Duodenal mucosa (tissue), 2 donors: Measurements from ENCODE around the gene SLC37A1.

Source experiments
- H3K27ac ChIP-seq: one replicate; pipeline ENCODE4 v1.7.0; 2013; ENCODE audit warnings: low read depth, low read length
- H3K27me3 ChIP-seq, 2 donors: one replicate each; pipeline ENCODE4 v1.7.0; 2013; ENCODE audit warnings: low read length in 2 of 2, control low read depth in 1 of 2; ENCODE audit not compliant: insufficient read depth in 2 of 2, control insufficient read depth in 1 of 2
- H3K36me3 ChIP-seq, 2 donors: one replicate each; pipeline ENCODE4 v1.7.0; 2013; ENCODE audit warnings: low read length in 2 of 2, control low read depth in 1 of 2; ENCODE audit not compliant: insufficient read depth in 2 of 2, control insufficient read depth in 1 of 2
- H3K4me1 ChIP-seq, 2 donors: one replicate each; pipeline ENCODE4 v1.7.0; 2013; ENCODE audit warnings: low read length in 2 of 2, control low read depth in 1 of 2; ENCODE audit not compliant: insufficient read depth in 2 of 2, control insufficient read depth in 1 of 2
- H3K4me3 ChIP-seq, 2 donors: one replicate each; pipeline ENCODE4 v1.7.0; 2013; ENCODE audit warnings: low read length in 2 of 2, low read depth in 1 of 2
- H3K9ac ChIP-seq, 2 donors: one replicate each; pipeline ENCODE4 v1.7.0; 2013; ENCODE audit warnings: low read length in 2 of 2, low read depth in 1 of 2
- H3K9me3 ChIP-seq, 2 donors: one replicate each; pipeline ENCODE4 v1.7.0; 2013; ENCODE audit warnings: low read length in 2 of 2, control low read depth in 1 of 2; ENCODE audit not compliant: control insufficient read depth in 1 of 2

Gene SLC37A1

DNA sequence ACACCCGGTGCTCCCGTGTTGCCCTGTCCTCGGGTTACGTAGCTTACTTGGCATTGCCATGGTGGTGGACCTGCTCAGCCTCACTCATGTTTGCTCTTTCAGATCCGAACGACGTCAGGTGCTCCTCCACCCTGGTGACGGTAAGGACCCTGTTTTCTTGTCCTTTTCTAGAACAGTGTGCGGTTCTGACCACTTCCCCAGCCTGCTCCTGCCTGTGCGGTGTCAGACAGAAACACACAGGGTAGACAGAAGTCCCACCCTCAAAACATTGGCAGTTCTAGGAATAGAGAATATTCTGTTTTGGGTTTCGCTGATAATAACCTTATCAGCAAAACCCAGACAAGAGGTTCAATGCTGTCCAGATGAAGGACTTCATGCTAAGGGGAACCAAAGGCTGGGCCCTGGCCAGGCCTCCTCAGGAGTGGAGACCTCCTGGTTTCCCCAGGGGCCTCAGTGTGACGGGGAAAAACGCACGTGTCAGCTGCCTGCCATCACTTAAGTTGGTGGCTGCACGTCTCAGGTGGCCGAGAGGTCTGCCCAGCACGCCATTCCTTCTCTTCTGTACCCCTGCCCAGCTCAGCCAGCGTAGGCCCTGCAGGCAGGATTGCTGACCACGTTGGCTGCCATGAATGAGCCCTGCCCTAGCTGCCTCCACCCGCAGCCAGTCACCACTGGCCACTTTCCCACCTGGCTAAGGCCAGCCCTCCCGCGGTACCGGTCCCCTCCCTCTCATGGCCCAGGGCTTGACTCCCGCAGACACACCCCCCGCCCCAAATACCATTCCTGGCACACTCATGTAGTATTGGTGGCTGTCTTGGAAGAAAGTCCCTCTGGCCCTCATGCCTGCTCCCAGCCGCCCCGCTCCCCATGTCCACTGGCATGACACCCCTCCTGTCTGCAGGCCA lies 33.6 kb downstream of the SLC37A1 start:
- H3K9me3 ChIP-seq: no peaks in the 10 kb centered on the region
- peaks cover 51 to 80% of the 10 kb centered on the region in 2 donors for H3K36me3 ChIP-seq
- H3K4me1 ChIP-seq: no peaks in the 10 kb centered on the region
- no peaks in the 10 kb centered on the region for H3K27me3 ChIP-seq
- H3K9ac ChIP-seq: no peak overlapping the region
- no peak overlapping the region for H3K4me3 ChIP-seq
- no peak overlapping the region for H3K27ac ChIP-seq

- no peak overlapping the region for H3K4me3 ChIP-seq
- no peaks in the 10 kb centered on the region for H3K4me1 ChIP-seq
- H3K9me3 ChIP-seq: no peaks in the 10 kb centered on the region
- H3K36me3 ChIP-seq: peaks cover 54 to 73% of the 10 kb centered on the region in 2 donors
- H3K27me3 ChIP-seq: no peaks in the 10 kb centered on the region
- H3K9ac ChIP-seq: no peak overlapping the region
- H3K27ac ChIP-seq: no peak overlapping the region
These were observed 34.3 kb downstream of the SLC37A1 start for GRCh38 chr21:42547906-42548365.

DNA sequence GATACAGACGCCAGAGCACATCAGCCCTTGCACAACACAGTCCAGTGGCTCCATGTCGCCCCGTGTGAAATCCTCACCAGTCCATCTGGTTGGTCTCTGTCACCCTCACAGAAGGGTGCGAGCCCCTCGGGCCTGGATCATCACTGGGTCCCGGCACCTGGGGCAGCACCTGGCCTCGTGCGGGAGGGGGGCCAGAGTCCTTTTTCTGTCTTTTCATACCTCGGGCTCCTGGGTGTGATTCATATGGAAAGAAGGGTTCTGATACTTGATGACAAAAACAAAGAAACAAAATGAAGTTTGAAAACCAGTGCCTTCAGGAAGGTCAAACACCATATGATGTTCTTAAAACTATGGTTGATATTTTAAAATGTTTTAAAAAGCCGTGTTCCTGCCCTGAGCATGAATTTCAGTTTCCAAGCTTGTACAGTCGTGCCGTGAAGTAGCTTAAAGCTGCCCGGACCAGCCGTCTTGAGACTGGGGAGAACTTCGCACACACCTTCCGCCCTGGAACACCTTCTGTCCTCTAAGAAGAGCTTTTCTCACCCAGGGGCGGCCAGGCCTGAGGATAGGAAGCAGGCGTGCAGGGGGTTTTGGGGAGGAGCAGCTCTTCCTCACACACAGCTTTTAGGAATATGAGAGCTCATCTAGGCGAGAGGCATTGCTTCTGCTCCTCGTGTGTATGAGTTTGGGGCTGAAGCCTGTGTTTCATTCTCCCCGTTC lies 35.2 kb downstream of the SLC37A1 start:
- Histone ChIP-seq H3K9ac (no peak overlapping the region), H3K36me3 (peaks cover 56 to 70% of the 10 kb centered on the region in 2 donors)

GRCh38 chr21:42550817-42551216 lies 37.2 kb downstream of the SLC37A1 start:
- no peak overlapping the region for H3K4me3 ChIP-seq
- no peaks in the 10 kb centered on the region for H3K4me1 ChIP-seq
- H3K9me3 ChIP-seq: no peaks in the 10 kb centered on the region
- H3K36me3 ChIP-seq: peaks cover 52 to 69% of the 10 kb centered on the region in 2 donors
- H3K9ac ChIP-seq: no peak overlapping the region
- no peak overlapping the region for H3K27ac ChIP-seq
- H3K27me3 ChIP-seq: no peaks in the 10 kb centered on the region

More for the DNA sequence above, 35.2 kb downstream of the SLC37A1 start:
- H3K9me3 ChIP-seq: no peaks in the 10 kb centered on the region
- H3K4me3 ChIP-seq: no peak overlapping the region
- no peaks in the 10 kb centered on the region for H3K27me3 ChIP-seq
- no peaks in the 10 kb centered on the region for H3K4me1 ChIP-seq
- no peak overlapping the region for H3K27ac ChIP-seq

DNA sequence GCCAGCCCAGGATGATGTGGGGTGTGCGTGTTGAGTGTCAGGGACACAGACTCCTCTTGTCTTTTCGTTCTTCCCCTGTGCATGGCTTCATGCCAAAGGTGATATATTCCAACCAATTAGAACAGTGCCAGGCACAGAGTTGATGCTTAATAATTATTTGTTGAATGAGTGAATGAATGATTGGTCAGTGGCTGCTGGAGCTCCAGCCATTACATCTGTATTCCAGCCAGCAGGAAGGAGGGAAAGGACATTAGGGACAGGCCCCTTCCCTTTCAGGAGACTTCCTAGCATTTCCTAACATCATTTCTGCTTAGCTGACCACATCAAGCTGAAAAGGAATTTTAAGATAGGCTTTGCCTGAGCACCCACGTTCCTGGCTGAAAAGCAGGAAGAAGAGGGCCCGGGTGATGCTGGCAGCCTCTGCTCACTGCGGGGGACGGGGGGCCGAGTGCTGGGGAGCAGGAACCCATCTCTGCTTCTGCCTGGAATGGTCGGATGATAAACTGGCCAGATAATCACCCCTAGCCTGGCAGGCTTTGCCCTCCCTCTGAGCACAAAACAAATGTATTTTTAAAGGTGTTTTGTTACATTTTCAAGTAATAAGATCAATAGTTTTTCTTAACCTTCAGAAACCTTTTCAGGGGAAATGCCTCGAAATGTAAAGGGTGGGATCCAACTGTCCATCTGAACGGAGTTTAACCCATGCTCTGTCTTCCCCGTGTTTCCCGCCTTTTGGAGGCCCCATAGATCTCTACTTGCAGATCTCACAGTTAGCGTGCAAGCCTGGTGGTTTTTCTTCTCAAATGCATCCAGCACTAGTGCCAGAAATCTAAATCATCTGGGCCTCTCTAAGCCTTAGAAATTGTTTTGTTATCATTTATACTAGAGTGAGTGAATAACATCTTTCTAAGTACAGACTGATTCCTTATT lies 39.0 kb downstream of the SLC37A1 start:
- peaks cover 44 to 69% of the 10 kb centered on the region in 2 donors for H3K36me3 ChIP-seq
- no peak overlapping the region for H3K4me3 ChIP-seq
- no peaks in the 10 kb centered on the region for H3K9me3 ChIP-seq
- no peak overlapping the region for H3K9ac ChIP-seq
- H3K27ac ChIP-seq: no peak overlapping the region
- no peaks in the 10 kb centered on the region for H3K27me3 ChIP-seq
- H3K4me1 ChIP-seq: no peaks in the 10 kb centered on the region

- H3K36me3 ChIP-seq: peaks cover 47 to 69% of the 10 kb centered on the region in 2 donors
These were observed 39.8 kb downstream of the SLC37A1 start for GRCh38 chr21:42553435-42553834.

GRCh38 chr21:42554251-42554961 lies 40.8 kb downstream of the SLC37A1 start:
- H3K9ac ChIP-seq: no peak overlapping the region
- no peaks in the 10 kb centered on the region for H3K27me3 ChIP-seq
- H3K36me3 ChIP-seq: peaks cover 50 to 69% of the 10 kb centered on the region in 2 donors

More at GRCh38 chr21:42553435-42553834, 39.8 kb downstream of the SLC37A1 start:
- H3K4me3 ChIP-seq: no peak overlapping the region
- no peaks in the 10 kb centered on the region for H3K27me3 ChIP-seq
- no peaks in the 10 kb centered on the region for H3K9me3 ChIP-seq
- no peak overlapping the region for H3K27ac ChIP-seq
- H3K9ac ChIP-seq: no peak overlapping the region
- no peaks in the 10 kb centered on the region for H3K4me1 ChIP-seq

GRCh38 chr21:42555756-42556438 lies 42.2 kb downstream of the SLC37A1 start:
- Histone ChIP-seq H3K27me3 (no peaks in the 10 kb centered on the region), H3K4me3 (no peak overlapping the region), H3K4me1 (no peaks in the 10 kb centered on the region), H3K9ac (no peak overlapping the region), H3K36me3 (peaks cover 50 to 72% of the 10 kb centered on the region in 2 donors), H3K27ac (no peak overlapping the region), H3K9me3 (no peaks in the 10 kb centered on the region)

More at GRCh38 chr21:42554251-42554961, 40.8 kb downstream of the SLC37A1 start:
- H3K9me3 ChIP-seq: no peaks in the 10 kb centered on the region
- H3K27ac ChIP-seq: no peak overlapping the region
- H3K4me3 ChIP-seq: no peak overlapping the region
- H3K4me1 ChIP-seq: no peaks in the 10 kb centered on the region

DNA sequence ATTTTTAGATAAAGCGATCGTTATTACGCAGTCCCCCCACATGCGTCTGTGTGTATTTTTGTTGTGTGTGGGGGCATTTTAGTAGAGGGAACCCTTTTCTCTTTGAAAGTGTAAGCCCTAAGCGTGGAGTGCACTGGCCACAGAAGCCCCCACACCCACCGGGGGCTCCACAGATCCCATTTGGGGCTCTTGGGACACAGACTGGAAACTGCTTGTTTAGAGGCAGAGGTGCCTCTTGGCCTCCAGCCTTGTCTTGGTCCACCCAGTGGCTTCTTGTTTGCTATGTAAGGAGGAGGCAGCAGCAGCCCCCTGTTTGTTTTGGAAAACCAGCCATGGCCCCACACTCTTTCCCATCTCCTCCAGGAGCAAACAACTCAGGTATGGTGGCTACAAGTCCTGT lies 42.8 kb downstream of the SLC37A1 start:
- peaks cover 52 to 78% of the 10 kb centered on the region in 2 donors for H3K36me3 ChIP-seq
- H3K9ac ChIP-seq: no peak overlapping the region
- no peaks in the 10 kb centered on the region for H3K4me1 ChIP-seq
- H3K4me3 ChIP-seq: no peak overlapping the region
- no peaks in the 10 kb centered on the region for H3K27me3 ChIP-seq
- H3K27ac ChIP-seq: no peak overlapping the region
- H3K9me3 ChIP-seq: no peaks in the 10 kb centered on the region
